ENCODE results near the gene WDR74.

DNA sequence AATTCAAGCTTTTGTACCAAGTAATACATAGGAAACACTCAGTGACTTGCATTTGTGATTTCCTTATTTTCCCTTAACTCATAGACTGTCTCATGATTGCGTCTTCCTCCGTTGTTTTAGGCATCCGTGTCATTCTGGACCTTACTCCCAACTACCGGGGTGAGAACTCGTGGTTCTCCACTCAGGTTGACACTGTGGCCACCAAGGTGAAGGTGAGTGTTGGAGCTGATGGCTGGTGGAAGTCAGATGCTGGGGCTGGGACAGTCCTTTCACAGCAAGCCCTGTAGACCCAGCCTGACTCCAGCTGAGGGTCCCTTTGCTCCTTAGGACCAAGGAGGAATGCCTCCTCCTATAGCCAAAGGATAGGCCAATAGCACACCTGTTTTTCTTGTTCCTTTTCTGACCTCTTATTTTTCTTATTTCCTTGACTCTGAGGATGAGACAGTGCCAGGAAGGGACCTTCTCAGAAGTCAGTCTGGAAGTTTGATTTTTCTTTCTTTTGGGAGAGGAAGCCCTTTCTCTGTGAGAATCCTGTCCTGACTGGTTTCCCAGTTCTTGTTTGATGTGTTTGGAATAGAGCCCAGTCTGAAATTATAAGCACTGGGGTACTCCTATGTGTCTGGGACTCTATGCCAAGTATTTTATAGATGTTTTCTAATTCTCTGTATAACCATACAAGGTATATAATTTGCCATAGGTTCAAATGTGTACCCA lies 43.6 kb upstream of the WDR74 start:
- TF ChIP-seq POLR2AphosphoS5 (IDR thresholded peaks at IDR 0.05; ENCODE audit: low read depth) (no peak; the same call in 1 of the 2 replicates), SPI1 (IDR thresholded peaks at IDR 0.05; ENCODE audit: borderline replicate concordance, low read depth) (peak; percentile 16; the same call in 1 of the 2 replicates)
- TF ChIP-seq, protein P1, sequence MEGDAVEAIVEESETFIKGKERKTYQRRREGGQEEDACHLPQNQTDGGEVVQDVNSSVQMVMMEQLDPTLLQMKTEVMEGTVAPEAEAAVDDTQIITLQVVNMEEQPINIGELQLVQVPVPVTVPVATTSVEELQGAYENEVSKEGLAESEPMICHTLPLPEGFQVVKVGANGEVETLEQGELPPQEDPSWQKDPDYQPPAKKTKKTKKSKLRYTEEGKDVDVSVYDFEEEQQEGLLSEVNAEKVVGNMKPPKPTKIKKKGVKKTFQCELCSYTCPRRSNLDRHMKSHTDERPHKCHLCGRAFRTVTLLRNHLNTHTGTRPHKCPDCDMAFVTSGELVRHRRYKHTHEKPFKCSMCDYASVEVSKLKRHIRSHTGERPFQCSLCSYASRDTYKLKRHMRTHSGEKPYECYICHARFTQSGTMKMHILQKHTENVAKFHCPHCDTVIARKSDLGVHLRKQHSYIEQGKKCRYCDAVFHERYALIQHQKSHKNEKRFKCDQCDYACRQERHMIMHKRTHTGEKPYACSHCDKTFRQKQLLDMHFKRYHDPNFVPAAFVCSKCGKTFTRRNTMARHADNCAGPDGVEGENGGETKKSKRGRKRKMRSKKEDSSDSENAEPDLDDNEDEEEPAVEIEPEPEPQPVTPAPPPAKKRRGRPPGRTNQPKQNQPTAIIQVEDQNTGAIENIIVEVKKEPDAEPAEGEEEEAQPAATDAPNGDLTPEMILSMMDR (IDR thresholded peaks at IDR 0.05; ENCODE audit: insufficient read depth, low read length): no peak
